Measurements from ENCODE around the gene VWA3B.

- TF ChIP-seq, protein P1, sequence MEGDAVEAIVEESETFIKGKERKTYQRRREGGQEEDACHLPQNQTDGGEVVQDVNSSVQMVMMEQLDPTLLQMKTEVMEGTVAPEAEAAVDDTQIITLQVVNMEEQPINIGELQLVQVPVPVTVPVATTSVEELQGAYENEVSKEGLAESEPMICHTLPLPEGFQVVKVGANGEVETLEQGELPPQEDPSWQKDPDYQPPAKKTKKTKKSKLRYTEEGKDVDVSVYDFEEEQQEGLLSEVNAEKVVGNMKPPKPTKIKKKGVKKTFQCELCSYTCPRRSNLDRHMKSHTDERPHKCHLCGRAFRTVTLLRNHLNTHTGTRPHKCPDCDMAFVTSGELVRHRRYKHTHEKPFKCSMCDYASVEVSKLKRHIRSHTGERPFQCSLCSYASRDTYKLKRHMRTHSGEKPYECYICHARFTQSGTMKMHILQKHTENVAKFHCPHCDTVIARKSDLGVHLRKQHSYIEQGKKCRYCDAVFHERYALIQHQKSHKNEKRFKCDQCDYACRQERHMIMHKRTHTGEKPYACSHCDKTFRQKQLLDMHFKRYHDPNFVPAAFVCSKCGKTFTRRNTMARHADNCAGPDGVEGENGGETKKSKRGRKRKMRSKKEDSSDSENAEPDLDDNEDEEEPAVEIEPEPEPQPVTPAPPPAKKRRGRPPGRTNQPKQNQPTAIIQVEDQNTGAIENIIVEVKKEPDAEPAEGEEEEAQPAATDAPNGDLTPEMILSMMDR (IDR thresholded peaks at IDR 0.05; ENCODE audit: poor library complexity), result no peak
- TF ChIP-seq EZH2phosphoT487 (IDR thresholded peaks at IDR 0.05; ENCODE audit: low read depth, severe bottlenecking, unreplicated experiment), result peak; percentile 19
Observed at GRCh38 chr2:98346311-98347236, 259.6 kb downstream of the VWA3B start, which contains the start of gene CNGA3.
